DOHH2 (cell line): ENCODE data around the gene EPHB1.

Source experiments
- H3F3A ChIP-seq: fragments of 200-600 bp; sonication (generic), shearing (Covaris generic); 2 replicates; pipeline ENCODE4 v1.6.0; 2016; ENCODE audit warnings: antibody characterized with exemption, mild to moderate bottlenecking; ENCODE audit not compliant: control insufficient read depth, insufficient read depth
- H3K27ac ChIP-seq: fragments of 200-600 bp; sonication (generic); 2 replicates; pipeline ENCODE4 v1.5.1; 2014; ENCODE audit warnings: low read depth, mild to moderate bottlenecking, low read length, moderate library complexity
- H3K27me3 ChIP-seq: fragments of 200-600 bp; sonication (generic); 2 replicates; pipeline ENCODE4 v1.6.1; 2014; ENCODE audit warnings: mild to moderate bottlenecking, low read length, mixed read lengths; ENCODE audit not compliant: control insufficient read depth
- H3K36me3 ChIP-seq: fragments of 200-600 bp; sonication (generic); 2 replicates; pipeline ENCODE4 v1.6.1; 2014; ENCODE audit warnings: mild to moderate bottlenecking, low read length, moderate library complexity, mixed read lengths; ENCODE audit not compliant: control insufficient read depth
- H3K4me1 ChIP-seq: fragments of 200-600 bp; sonication (generic); 2 replicates; pipeline ENCODE4 v1.6.1; 2014; ENCODE audit warnings: mild to moderate bottlenecking, low read length, mixed read lengths; ENCODE audit not compliant: control insufficient read depth
- H3K4me2 ChIP-seq: fragments of 200-600 bp; sonication (generic); 2 replicates; pipeline ENCODE4 v1.6.0; 2014; ENCODE audit warnings: mild to moderate bottlenecking, low read length, moderate library complexity
- H3K4me3 ChIP-seq: fragments of 200-600 bp; sonication (generic); 2 replicates; pipeline ENCODE4 v1.5.1; 2014; ENCODE audit warnings: mild to moderate bottlenecking, low read length, mixed read lengths
- H3K79me2 ChIP-seq: fragments of 200-600 bp; sonication (generic); 2 replicates; pipeline ENCODE4 v1.6.1; 2014; ENCODE audit warnings: mild to moderate bottlenecking, low read length, mixed read lengths; ENCODE audit not compliant: control insufficient read depth
- H3K9me2 ChIP-seq: fragments of 200-600 bp; sonication (generic); replicated peaks from 2 replicates; pipeline ENCODE4 v1.6.1; 2014; ENCODE audit warnings: mild to moderate bottlenecking, low read length, mixed read lengths; ENCODE audit not compliant: control insufficient read depth
- H3K9me3 ChIP-seq: fragments of 200-600 bp; sonication (generic); 2 replicates; pipeline ENCODE4 v1.6.1; 2014; ENCODE audit warnings: antibody characterized with exemption, low read length, mixed read lengths; ENCODE audit not compliant: control insufficient read depth, insufficient read depth
- H4K20me1 ChIP-seq: fragments of 200-600 bp; sonication (generic); 2 replicates; pipeline ENCODE4 v1.6.0; 2014; ENCODE audit warnings: low read depth, mild to moderate bottlenecking, antibody characterized with exemption, low read length, moderate library complexity; ENCODE audit not compliant: control insufficient read depth, insufficient read depth
- EZH2phosphoT487 ChIP-seq: fragments of 200-600 bp; sonication (generic); IDR thresholded peaks from 2 replicates; pipeline ENCODE4 v1.6.1; 2017; ENCODE audit warnings: borderline replicate concordance, mild to moderate bottlenecking, antibody characterized with exemption, low read length, moderate library complexity, mixed read lengths
- TF ChIP-seq, protein P1 (sequence below): fragments of 200-600 bp; sonication (generic); IDR thresholded peaks from one replicate; pipeline ENCODE4 v1.5.1; 2014; ENCODE audit warnings: antibody characterized with exemption, mild to moderate bottlenecking, low read depth, low read length; ENCODE audit not compliant: poor library complexity, severe bottlenecking

The EPHB1 gene

DNA sequence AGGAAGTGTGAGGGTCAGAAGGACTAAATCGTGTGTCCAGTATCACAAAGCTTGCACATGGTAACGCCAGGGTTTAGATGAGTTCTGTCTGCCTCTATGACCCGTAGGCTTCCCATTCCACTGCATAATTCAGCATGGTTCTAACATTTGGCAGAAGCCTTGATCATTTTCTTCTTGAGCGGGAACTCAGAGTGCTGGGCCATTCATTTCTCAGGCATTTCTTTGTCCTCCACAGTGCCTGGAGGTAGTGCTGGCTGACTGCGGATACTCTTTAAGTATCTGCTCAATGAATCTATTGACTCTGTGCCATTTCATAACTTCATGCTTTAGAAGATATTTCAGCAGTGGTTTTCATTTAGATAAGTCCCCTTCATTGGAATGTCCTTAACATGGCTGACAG, 370.2 kb downstream of the EPHB1 start:
- H3K4me3 ChIP-seq = no peak overlapping the region
- H3K79me2 ChIP-seq = no peaks in the 10 kb centered on the region
- H3K27me3 ChIP-seq = no peaks in the 10 kb centered on the region
- H3F3A ChIP-seq = no peaks in the 10 kb centered on the region
- TF ChIP-seq, protein P1, sequence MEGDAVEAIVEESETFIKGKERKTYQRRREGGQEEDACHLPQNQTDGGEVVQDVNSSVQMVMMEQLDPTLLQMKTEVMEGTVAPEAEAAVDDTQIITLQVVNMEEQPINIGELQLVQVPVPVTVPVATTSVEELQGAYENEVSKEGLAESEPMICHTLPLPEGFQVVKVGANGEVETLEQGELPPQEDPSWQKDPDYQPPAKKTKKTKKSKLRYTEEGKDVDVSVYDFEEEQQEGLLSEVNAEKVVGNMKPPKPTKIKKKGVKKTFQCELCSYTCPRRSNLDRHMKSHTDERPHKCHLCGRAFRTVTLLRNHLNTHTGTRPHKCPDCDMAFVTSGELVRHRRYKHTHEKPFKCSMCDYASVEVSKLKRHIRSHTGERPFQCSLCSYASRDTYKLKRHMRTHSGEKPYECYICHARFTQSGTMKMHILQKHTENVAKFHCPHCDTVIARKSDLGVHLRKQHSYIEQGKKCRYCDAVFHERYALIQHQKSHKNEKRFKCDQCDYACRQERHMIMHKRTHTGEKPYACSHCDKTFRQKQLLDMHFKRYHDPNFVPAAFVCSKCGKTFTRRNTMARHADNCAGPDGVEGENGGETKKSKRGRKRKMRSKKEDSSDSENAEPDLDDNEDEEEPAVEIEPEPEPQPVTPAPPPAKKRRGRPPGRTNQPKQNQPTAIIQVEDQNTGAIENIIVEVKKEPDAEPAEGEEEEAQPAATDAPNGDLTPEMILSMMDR = no peak
- TF ChIP-seq EZH2phosphoT487 = no peak
- no peaks in the 10 kb centered on the region for H3K9me2 ChIP-seq
- H3K36me3 ChIP-seq = no peaks in the 10 kb centered on the region
- H4K20me1 ChIP-seq = no peaks in the 10 kb centered on the region
- H3K4me2 ChIP-seq = no peak overlapping the region
- no peaks in the 10 kb centered on the region for H3K9me3 ChIP-seq
- no peak overlapping the region for H3K27ac ChIP-seq
- no peaks in the 10 kb centered on the region for H3K4me1 ChIP-seq

DNA sequence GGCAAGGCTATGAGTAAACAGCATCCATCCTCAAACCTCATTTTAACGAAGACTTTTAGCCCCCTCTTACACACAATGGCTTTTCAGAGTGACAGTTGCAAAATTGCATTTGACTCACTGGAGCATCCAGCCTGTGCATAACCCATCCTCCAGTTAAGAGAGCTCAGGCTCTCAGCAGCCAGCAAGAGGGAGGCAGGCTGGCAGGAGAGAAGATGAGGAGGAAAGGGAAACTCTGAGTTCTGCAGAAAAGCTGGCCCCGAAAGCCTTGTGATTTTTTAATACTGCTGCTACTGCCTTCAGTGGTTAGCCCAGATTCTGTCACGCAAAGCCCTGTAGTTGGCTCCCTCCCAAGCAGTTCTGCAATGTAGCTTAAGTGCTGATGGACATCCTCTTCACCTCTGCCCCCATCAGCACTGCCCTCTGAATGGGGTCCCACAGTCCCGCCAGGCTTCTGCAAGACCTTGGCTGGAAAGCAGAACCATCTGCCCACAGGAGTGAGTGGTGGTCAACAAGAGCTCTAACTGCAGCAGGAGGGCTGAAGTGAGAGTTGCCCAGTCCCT, 371.3 kb downstream of the EPHB1 start:
- Histone ChIP-seq H3K9me2 (no peaks in the 10 kb centered on the region), H3K27me3 (no peaks in the 10 kb centered on the region), H3K9me3 (no peaks in the 10 kb centered on the region), H3K4me2 (no peak overlapping the region), H3K4me3 (no peak overlapping the region), H3K27ac (no peak overlapping the region), H3F3A (no peaks in the 10 kb centered on the region), H4K20me1 (no peaks in the 10 kb centered on the region), H3K4me1 (no peaks in the 10 kb centered on the region), H3K36me3 (no peaks in the 10 kb centered on the region), H3K79me2 (no peaks in the 10 kb centered on the region)
- TF ChIP-seq, protein P1 = no peak
- TF ChIP-seq EZH2phosphoT487 = no peak

DNA sequence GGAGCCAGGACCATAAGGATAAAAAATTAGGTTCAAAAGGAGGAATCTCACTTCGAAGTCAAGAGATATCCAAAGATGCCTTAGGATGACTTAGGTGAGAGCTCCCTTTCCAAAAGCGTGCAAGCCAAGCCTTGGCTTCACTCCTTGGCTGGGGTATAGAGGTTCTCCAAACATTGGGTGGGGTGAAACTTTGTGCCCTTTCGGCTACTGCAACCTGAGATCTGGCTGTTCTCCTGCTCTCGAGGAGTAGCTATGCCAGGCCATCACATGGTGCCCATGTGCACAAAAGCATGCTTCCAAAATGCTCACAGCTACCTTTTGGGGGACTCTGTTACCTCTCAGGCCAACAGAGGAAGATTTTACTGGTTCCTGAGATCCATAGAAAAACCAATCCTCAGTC, 373.8 kb downstream of the EPHB1 start:
- TF ChIP-seq, protein P1 = no peak
- no peak for TF ChIP-seq EZH2phosphoT487

More for the DNA sequence above, 373.8 kb downstream of the EPHB1 start:
- Histone ChIP-seq H3K27ac (no peak overlapping the region), H3K9me2 (no peaks in the 10 kb centered on the region), H3K4me2 (no peak overlapping the region), H3F3A (no peaks in the 10 kb centered on the region), H3K27me3 (no peaks in the 10 kb centered on the region), H3K4me1 (no peaks in the 10 kb centered on the region), H3K36me3 (no peaks in the 10 kb centered on the region), H4K20me1 (no peaks in the 10 kb centered on the region), H3K79me2 (no peaks in the 10 kb centered on the region), H3K9me3 (no peaks in the 10 kb centered on the region), H3K4me3 (no peak overlapping the region)
